ENCODE data around the gene ARID4B. TPM values are rescaled to one million over a fixed set of nuclear protein-coding genes. Genes with fewer than 3 reads are reported as not detected.

ARID4B gene
- total RNA-seq, 1 experiment from 2014 or later = 28.3 TPM

DNA sequence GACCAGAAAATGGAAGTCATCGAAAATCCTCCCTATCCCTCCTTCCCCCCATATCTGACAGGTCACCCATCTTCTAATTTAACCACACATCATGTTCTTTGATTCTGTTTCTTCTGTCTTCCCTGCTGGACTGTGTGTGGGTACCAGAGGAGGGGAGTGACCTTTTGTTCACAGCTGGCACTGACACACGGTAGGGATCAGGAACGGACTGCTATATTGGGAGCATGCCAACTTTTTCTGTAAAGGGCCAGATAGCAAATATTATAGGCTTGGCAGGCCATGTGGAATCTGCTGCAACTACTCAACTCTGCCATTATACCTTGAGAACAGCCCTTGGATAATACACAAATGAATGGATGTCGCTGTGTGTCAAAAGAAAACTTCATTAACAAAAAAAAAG is 191.9 kb downstream of the ARID4B start:
- H3K27ac ChIP-seq (ENCODE audit: low read depth, low read length) = no peak overlapping the region
- intact Hi-C loops (cut with micrococcal nuclease) = no loop called here
- no peaks in the 10 kb centered on the region for H3K9me3 ChIP-seq (ENCODE audit: control insufficient read depth in 1 of 2, insufficient read depth in 1 of 2, low read depth in 1 of 2, low read length in 2 of 2)
- H3K9ac ChIP-seq (ENCODE audit: low read length) = no peak overlapping the region
- no peaks in the 10 kb centered on the region; the same call in 1 of the 2 replicates for H3K79me2 ChIP-seq (ENCODE audit: insufficient read depth, low read length)
- no TSS peak for BruUV-seq (replicated peaks)
- no peaks in the 10 kb centered on the region for H4K20me1 ChIP-seq (ENCODE audit: insufficient read depth)
- RAD21 ChIA-PET (ENCODE audit: low non-redundant PET in 1 of 2, low total read pairs in 2 of 2, uncharacterized antibody in 2 of 2, unreplicated experiment in 2 of 2) = no interaction called here
- TF ChIP-seq SRF (IDR thresholded peaks at IDR 0.05; ENCODE audit: low read depth) (no peak), YY1 (IDR thresholded peaks at IDR 0.05; ENCODE audit: extremely low read depth, insufficient replicate concordance, low read depth, low read length) (no peak), POLR2AphosphoS5 (IDR thresholded peaks at IDR 0.05; ENCODE audit: low read depth, low read length) (no peak), JUND (IDR thresholded peaks at IDR 0.05) (no peak), ZFX (IDR thresholded peaks at IDR 0.05) (no peak), SP1 (IDR thresholded peaks at IDR 0.05; ENCODE audit: low read depth) (no peak), CEBPB (IDR thresholded peaks at IDR 0.05; ENCODE audit: low read depth) (no peak), POLR2A (IDR thresholded peaks at IDR 0.05; ENCODE audit: borderline replicate concordance, extremely low read depth, insufficient read depth, insufficient read length) (no peak), EZH2phosphoT487 (IDR thresholded peaks at IDR 0.05; ENCODE audit: borderline replicate concordance) (no peak)
- TF ChIP-seq, protein P1, sequence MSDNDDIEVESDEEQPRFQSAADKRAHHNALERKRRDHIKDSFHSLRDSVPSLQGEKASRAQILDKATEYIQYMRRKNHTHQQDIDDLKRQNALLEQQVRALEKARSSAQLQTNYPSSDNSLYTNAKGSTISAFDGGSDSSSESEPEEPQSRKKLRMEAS (IDR thresholded peaks at IDR 0.05) = no peak
- TF ChIP-seq, protein P2, sequence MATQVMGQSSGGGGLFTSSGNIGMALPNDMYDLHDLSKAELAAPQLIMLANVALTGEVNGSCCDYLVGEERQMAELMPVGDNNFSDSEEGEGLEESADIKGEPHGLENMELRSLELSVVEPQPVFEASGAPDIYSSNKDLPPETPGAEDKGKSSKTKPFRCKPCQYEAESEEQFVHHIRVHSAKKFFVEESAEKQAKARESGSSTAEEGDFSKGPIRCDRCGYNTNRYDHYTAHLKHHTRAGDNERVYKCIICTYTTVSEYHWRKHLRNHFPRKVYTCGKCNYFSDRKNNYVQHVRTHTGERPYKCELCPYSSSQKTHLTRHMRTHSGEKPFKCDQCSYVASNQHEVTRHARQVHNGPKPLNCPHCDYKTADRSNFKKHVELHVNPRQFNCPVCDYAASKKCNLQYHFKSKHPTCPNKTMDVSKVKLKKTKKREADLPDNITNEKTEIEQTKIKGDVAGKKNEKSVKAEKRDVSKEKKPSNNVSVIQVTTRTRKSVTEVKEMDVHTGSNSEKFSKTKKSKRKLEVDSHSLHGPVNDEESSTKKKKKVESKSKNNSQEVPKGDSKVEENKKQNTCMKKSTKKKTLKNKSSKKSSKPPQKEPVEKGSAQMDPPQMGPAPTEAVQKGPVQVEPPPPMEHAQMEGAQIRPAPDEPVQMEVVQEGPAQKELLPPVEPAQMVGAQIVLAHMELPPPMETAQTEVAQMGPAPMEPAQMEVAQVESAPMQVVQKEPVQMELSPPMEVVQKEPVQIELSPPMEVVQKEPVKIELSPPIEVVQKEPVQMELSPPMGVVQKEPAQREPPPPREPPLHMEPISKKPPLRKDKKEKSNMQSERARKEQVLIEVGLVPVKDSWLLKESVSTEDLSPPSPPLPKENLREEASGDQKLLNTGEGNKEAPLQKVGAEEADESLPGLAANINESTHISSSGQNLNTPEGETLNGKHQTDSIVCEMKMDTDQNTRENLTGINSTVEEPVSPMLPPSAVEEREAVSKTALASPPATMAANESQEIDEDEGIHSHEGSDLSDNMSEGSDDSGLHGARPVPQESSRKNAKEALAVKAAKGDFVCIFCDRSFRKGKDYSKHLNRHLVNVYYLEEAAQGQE (IDR thresholded peaks at IDR 0.05; ENCODE audit: low read depth) = no peak
- TF ChIP-seq, protein P3, sequence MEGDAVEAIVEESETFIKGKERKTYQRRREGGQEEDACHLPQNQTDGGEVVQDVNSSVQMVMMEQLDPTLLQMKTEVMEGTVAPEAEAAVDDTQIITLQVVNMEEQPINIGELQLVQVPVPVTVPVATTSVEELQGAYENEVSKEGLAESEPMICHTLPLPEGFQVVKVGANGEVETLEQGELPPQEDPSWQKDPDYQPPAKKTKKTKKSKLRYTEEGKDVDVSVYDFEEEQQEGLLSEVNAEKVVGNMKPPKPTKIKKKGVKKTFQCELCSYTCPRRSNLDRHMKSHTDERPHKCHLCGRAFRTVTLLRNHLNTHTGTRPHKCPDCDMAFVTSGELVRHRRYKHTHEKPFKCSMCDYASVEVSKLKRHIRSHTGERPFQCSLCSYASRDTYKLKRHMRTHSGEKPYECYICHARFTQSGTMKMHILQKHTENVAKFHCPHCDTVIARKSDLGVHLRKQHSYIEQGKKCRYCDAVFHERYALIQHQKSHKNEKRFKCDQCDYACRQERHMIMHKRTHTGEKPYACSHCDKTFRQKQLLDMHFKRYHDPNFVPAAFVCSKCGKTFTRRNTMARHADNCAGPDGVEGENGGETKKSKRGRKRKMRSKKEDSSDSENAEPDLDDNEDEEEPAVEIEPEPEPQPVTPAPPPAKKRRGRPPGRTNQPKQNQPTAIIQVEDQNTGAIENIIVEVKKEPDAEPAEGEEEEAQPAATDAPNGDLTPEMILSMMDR (IDR thresholded peaks at IDR 0.05 in 2 of 3, conservative IDR thresholded peaks at IDR 0.05 in 1 of 3; ENCODE audit: borderline replicate concordance in 1 of 3, insufficient read depth in 1 of 3, low read depth in 2 of 3, low read length in 2 of 3) = no peak
- TF ChIP-seq, protein P4, sequence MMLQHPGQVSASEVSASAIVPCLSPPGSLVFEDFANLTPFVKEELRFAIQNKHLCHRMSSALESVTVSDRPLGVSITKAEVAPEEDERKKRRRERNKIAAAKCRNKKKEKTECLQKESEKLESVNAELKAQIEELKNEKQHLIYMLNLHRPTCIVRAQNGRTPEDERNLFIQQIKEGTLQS (IDR thresholded peaks at IDR 0.05) = no peak
- DNase-seq (ENCODE audit: low read depth, low spot score) = no peak
- no peak overlapping the region for H3K4me3 ChIP-seq (replicated peaks in 1 of 2; ENCODE audit: low read depth in 1 of 2, low read length in 2 of 2)
- ATAC-seq = no peak
- CTCF ChIA-PET = no interaction called here
- POLR2A ChIA-PET = no interaction called here
- no peaks in the 10 kb centered on the region for H3K9me2 ChIP-seq (ENCODE audit: insufficient read depth)
- no peaks in the 10 kb centered on the region for H3K27me3 ChIP-seq (ENCODE audit: insufficient read depth, low read length)
- H2AFZ ChIP-seq (ENCODE audit: low read depth, low read length, poor library complexity, severe bottlenecking) = no peak overlapping the region
- H3K36me3 ChIP-seq (ENCODE audit: control insufficient read depth in 1 of 2, insufficient read depth in 2 of 2, low read length in 2 of 2) = peaks cover 26 to 35% of the 10 kb centered on the region in 2 experiments
- no peak overlapping the region for H3K4me2 ChIP-seq (ENCODE audit: low read length)
- H3K4me1 ChIP-seq (ENCODE audit: control insufficient read depth in 1 of 2, insufficient read depth in 2 of 2, low read length in 2 of 2) = no peaks in the 10 kb centered on the region
